Right lobe of liver (tissue), 4 donors: ENCODE results near the gene ACSBG1.

Experiments
- CTCF ChIP-seq, 4 donors: fragments of 200-600 bp in 3 of 4; fragments of 450-650 bp in 1 of 4; IDR thresholded peaks; one replicate each; pipeline versions ENCODE4 v1.5.1 to v1.8.0; 2016 to 2022; ENCODE audit warnings: antibody characterized with exemption in 4 of 4, mild to moderate bottlenecking in 2 of 4
- POLR2A ChIP-seq: fragments of 450-650 bp; IDR thresholded peaks from one replicate; pipeline ENCODE4 v1.6.1; 2017; ENCODE audit warnings: antibody characterized with exemption, mild to moderate bottlenecking
- donor health status: DM: no; HTN: no; CAD: no.
- donor health status: DM: no; HTN: no; CAD: no.
- donor health status: DM: no; HTN: yes; CAD: no.

- TF ChIP-seq CTCF (IDR thresholded peaks at IDR 0.05) (no peak), POLR2A (no peak)
Observed at GRCh38 chr15:78200276-78200930, 34.0 kb downstream of the ACSBG1 start.
